ES-I3 (cell line): ENCODE measurements around the gene ILDR2.
"Not testable (repeated sequence)": the region's sequence is repeated elsewhere in the genome, so short reads cannot be mapped to it uniquely, and the experiment has no call there.

ENCODE experiments used
- H3K36me3 ChIP-seq: 2 replicates; pipeline ENCODE4 v1.6.1; 2013; ENCODE audit warnings: mild to moderate bottlenecking, low read length, control low read depth, moderate library complexity; ENCODE audit not compliant: insufficient read depth
- H3K4me1 ChIP-seq: 2 replicates; pipeline ENCODE4 v1.6.1; 2013; ENCODE audit warnings: mild to moderate bottlenecking, control low read depth, low read length; ENCODE audit not compliant: insufficient read depth
- H3K9ac ChIP-seq: 2 replicates; pipeline ENCODE4 v1.6.1; 2013; ENCODE audit warnings: low read depth, mild to moderate bottlenecking, low read length, moderate library complexity
- H3K9me3 ChIP-seq: 2 replicates; pipeline ENCODE4 v1.6.1; 2013; ENCODE audit warnings: mild to moderate bottlenecking, low read length, moderate library complexity; ENCODE audit not compliant: control insufficient read depth, insufficient read depth

ILDR2 gene

DNA sequence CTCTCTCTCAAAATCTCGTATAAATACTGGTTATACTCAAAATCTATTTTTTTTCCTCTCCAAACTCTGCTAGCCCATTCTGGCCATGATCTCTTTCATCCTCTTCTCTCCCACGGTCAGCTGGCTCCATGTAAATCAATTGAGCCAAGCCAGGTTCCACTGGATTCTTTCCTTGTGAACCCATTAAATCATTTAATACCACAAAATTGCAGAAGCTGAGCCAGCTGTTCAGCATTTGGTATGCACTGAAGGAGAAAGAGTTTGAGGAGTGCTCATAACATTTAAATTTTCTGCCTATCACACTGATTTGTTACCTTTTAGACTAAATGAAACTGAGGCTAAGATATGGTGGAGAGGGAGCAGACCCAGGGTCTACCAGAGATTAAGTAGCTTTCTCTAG lies 70.2 kb downstream of the ILDR2 start:
- Histone ChIP-seq H3K9me3 (no peaks in the 10 kb centered on the region), H3K4me1 (no peaks in the 10 kb centered on the region; the same call in 1 of the 2 replicates), H3K36me3 (no peaks in the 10 kb centered on the region), H3K9ac (no peak overlapping the region)

GRCh38 chr1:166903232-166903631 lies 72.1 kb downstream of the ILDR2 start:
- Histone ChIP-seq H3K4me1 (no peaks in the 10 kb centered on the region; the same call in 1 of the 2 replicates), H3K9me3 (no peaks in the 10 kb centered on the region), H3K36me3 (no peaks in the 10 kb centered on the region), H3K9ac (no peak overlapping the region)

- Histone ChIP-seq H3K36me3 (no peaks in the 10 kb centered on the region), H3K4me1 (no peaks in the 10 kb centered on the region; the same call in 1 of the 2 replicates), H3K9ac (no peak overlapping the region), H3K9me3 (no peaks in the 10 kb centered on the region)
These were observed 73.1 kb downstream of the ILDR2 start for GRCh38 chr1:166902279-166902678.

DNA sequence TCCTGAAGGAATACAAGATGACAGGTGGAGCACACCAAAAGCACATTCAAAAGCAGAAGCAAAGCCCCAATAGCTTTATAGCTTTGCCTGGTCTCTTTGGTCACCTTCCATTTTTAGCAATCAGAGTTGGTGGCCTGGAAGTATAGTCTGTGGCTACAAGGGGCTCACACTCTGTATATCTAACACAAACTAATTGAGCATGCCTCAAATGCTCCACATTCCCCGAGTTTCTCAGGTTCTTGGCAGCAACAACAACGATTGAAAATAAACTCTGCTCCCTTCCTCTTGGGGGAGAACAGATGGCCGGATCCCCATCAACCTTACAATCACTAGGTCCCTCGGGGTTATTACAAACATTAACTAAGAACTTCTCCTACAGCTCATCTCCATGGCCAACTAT lies 74.4 kb downstream of the ILDR2 start:
- H3K9ac ChIP-seq: no peak overlapping the region
- H3K36me3 ChIP-seq: no peaks in the 10 kb centered on the region
- peaks cover 5% of the 10 kb centered on the region; the same call in 1 of the 2 replicates for H3K9me3 ChIP-seq
- no peaks in the 10 kb centered on the region; the same call in 1 of the 2 replicates for H3K4me1 ChIP-seq

DNA sequence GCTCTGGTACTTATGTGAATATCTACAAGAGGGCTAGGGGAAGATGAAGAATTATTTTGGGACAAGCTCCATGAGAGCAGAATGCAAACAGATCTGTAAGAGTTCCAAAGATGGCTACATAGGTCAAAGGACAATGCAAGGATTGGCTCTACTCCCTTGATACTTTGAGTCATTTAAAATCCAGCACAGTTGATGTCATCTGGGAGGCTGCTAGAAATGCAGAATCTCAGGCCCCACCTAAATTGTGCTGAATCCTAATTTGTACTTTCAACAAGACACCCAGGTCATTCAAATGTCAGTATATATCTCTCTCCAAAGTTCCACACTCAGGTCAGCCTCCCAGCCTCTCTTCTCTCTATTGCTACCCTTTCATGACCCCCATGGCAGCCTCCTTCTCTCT lies 75.6 kb downstream of the ILDR2 start:
- Histone ChIP-seq H3K36me3 (no peaks in the 10 kb centered on the region), H3K9me3 (peaks cover 5% of the 10 kb centered on the region; the same call in 1 of the 2 replicates), H3K4me1 (no peaks in the 10 kb centered on the region; the same call in 1 of the 2 replicates), H3K9ac (no peak overlapping the region)

GRCh38 chr1:166895766-166896165 lies 79.6 kb downstream of the ILDR2 start:
- no peaks in the 10 kb centered on the region for H3K36me3 ChIP-seq
- no peak overlapping the region for H3K9ac ChIP-seq
- H3K4me1 ChIP-seq: no peaks in the 10 kb centered on the region
- peaks cover 5% of the 10 kb centered on the region; the same call in 1 of the 2 replicates for H3K9me3 ChIP-seq

DNA sequence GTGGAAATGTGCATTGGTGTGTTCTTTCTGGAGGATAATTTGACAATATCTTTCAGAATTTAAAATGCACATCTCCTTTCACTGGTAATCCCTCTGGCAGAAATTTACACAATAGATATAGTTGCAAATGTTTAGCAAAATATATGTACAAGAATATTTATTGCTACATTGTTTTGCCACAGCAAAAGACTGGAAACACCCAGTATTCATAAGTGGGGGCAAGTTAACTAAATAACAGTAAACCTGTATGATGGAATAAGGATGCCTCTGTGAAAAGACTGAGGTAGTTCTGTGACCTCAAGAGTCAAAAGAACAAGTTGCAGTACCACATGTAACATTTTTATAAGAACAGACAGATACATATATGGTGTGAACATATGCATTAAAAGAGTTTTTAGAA lies 85.6 kb downstream of the ILDR2 start:
- Histone ChIP-seq H3K4me1 (no peaks in the 10 kb centered on the region), H3K9ac (no peak overlapping the region), H3K9me3 (no peaks in the 10 kb centered on the region), H3K36me3 (no peaks in the 10 kb centered on the region)

- Histone ChIP-seq H3K36me3 (no peaks in the 10 kb centered on the region), H3K9ac (no peak overlapping the region), H3K9me3 (no peaks in the 10 kb centered on the region), H3K4me1 (no peaks in the 10 kb centered on the region)
These were observed 86.8 kb downstream of the ILDR2 start for GRCh38 chr1:166888373-166889111.

- Histone ChIP-seq H3K9me3 (no peaks in the 10 kb centered on the region), H3K4me1 (no peaks in the 10 kb centered on the region), H3K9ac (no peak overlapping the region), H3K36me3 (no peaks in the 10 kb centered on the region)
These were observed 90.4 kb downstream of the ILDR2 start for GRCh38 chr1:166884971-166885370.

DNA sequence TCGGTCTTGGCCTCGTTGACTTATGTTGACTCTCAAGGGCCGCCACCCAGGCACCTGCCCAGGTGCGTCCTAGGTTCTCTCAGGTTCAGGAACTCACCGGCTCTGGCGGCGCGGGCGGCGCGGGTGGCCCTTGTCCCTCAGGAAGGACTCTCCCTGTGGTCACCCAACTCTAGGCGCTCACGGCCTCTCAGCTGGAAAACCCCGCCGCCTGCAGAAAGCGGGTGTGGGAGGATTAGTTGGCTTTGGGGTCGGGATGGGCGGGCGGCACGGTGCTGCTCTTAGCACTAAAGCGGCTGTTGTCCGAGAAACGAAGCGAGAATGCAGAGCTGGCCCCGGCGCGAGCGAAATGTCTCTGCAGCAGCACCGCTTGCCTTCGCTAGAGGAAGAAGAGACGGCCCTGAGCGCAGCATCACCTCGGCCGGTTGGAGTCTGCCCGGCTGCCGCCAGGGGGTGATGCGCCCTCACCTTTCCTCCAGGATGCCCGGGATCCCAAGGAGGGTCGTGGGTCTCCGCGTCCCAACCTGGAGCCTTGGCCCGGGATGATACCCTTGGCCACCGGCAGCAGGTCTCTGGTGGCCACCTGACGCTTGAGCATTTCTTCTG lies 91.2 kb downstream of the ILDR2 start:
- Histone ChIP-seq H3K9ac (peak overlapping the region; percentile 40; the same call in 1 of the 2 replicates), H3K4me1 (no peaks in the 10 kb centered on the region), H3K36me3 (no peaks in the 10 kb centered on the region), H3K9me3 (no peaks in the 10 kb centered on the region)

GRCh38 chr1:166882893-166883292 lies 92.4 kb downstream of the ILDR2 start:
- no peaks in the 10 kb centered on the region for H3K36me3 ChIP-seq
- no peaks in the 10 kb centered on the region for H3K4me1 ChIP-seq
- no peak overlapping the region for H3K9ac ChIP-seq
- no peaks in the 10 kb centered on the region for H3K9me3 ChIP-seq

DNA sequence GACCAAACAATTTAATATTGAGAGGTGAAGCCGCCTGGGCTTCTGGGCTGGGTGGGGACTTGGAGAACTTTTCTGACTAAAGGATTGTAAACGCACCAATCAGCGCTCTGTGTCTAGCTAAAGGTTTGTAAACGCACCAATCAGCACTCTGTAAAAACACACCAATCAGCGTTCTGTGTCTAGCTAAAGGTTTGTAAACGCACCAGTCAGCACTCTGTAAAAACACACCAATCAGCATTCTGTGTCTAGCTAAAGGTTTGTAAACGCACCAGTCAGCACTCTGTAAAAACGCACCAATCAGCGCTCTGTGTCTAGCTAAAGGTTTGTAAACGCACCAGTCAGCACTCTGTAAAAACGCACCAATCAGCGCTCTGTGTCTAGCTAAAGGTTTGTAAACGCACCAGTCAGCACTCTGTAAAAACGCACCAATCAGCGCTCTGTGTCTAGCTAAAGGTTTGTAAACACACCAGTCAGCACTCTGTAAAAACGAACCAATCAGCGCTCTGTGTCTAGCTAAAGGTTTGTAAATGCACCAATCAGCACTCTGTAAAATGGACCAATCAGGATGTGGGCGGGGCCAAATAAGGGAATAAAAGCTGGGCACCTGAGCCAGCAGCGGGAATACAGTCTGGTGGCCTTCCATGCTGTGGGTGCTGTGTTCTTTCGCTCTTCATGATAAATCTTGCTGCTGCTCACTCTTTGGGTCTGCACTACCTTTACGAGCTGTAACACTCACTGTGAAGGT lies 97.0 kb downstream of the ILDR2 start:
- not testable (repeated sequence) for H3K9me3 ChIP-seq, H3K4me1 ChIP-seq, H3K36me3 ChIP-seq, H3K9ac ChIP-seq

DNA sequence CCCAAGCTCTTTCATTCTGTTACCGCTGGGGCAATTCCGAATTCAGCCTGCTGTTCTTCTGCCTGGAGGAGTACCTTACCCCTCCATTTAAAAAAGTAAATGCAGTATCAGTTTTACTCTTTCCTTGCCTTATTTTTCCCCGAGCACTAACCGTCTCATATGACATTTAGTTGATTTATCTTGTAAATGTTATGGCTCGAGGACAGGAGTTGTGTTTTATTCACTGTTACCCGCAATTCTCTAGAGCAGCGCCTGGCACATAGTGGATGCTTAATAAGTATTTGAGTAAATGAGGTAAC lies 98.9 kb downstream of the ILDR2 start:
- peaks cover 3% of the 10 kb centered on the region; the same call in 1 of the 2 replicates for H3K4me1 ChIP-seq
- no peaks in the 10 kb centered on the region for H3K9me3 ChIP-seq
- H3K9ac ChIP-seq: peak overlapping the region; percentile 91
- H3K36me3 ChIP-seq: no peaks in the 10 kb centered on the region

GRCh38 chr1:166875734-166876539 lies 99.4 kb downstream of the ILDR2 start, which contains the start of gene TADA1:
TSS of gene TADA1 (minus strand) at chr1:166876264. CDS start at chr1:166876233, 31 bp downstream.
- Histone ChIP-seq H3K9ac (peak within 1 kb of the TSS; percentile 91), H3K36me3 (no peaks in the 10 kb centered on the region), H3K4me1 (peaks cover 3% of the 10 kb centered on the region; the same call in 1 of the 2 replicates), H3K9me3 (no peaks in the 10 kb centered on the region)
